IPS-11a (cell line): ENCODE measurements around the gene RWDD3.

Experiments used
- H3K4me3 ChIP-seq: one replicate; pipeline ENCODE4 v1.5.1; 2013; ENCODE audit warnings: low read depth, low read length, control low read depth

The RWDD3 gene

DNA sequence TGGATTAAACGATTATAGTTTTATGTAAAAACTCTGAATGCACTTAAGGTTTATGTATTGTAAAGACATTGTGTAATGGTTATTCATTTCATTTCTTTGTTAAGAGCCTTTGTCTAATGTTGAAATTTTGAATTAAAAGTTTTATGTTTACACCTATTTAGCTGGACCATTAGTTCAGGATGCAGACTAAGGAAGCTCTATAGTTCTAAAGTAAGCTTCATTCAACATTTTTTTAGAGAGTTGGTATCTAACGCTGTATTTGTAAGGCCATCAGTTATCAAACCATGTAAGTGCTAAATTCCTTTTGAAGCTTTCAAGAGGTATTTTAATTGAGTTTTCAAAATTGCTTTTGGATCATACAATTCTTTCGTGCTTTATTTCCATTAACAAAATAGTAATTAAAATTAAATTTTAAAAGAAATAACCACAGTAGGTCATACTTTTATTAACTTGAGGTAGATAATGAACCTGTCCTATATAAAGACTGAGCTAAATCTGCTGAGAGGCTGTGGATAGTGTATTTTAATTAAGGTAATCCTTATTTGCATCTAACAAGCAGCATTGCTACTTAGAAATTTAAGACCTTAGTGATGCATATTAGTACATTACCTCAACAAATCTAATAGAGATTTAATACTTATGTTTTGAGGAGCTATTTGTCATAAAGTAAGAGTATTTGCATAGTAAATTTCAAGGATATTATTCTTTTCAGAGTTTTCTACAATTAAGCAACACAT is 47.9 kb downstream of the RWDD3 start:
- H3K4me3 ChIP-seq = no peak overlapping the region

DNA sequence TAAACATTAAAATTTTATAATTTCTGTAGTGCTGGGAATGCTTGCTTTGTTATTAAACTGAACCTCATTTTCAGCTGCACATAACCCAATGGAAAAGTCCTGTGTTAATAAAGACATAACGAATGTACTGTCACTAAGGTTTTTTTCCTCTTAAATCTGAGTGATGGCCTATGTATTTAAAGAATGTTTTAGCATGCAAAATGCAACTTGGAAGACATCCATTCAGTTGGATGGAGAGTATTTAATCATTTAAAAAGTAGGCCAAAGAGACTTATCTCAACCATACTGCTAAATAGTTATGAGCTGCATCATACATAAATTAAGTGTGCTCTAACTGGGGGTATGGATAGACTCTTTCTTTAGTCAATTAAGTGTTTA is 48.5 kb downstream of the RWDD3 start:
- H3K4me3 ChIP-seq = no peak overlapping the region

DNA sequence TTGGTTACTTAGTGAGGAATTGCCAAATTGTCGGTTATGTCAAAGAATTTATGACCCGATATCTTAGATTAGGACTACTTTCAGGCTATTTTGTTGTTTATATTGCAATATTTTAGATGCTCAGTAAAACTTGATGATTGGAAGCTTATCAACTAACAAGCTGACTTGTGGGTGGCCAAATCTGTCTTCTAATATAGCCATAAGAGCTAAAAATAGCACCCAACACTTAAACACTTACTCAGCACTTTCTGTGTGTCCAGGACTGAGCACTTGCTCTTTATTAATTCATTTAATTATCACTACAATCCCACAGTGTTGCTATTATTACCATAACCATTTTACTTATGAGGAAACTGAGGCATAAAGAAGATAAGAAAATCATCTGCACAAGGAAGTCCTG is 50.4 kb downstream of the RWDD3 start:
- H3K4me3 ChIP-seq = no peak overlapping the region

GRCh38 chr1:95286479-95286878 is 52.5 kb downstream of the RWDD3 start:
- no peak overlapping the region for H3K4me3 ChIP-seq

DNA sequence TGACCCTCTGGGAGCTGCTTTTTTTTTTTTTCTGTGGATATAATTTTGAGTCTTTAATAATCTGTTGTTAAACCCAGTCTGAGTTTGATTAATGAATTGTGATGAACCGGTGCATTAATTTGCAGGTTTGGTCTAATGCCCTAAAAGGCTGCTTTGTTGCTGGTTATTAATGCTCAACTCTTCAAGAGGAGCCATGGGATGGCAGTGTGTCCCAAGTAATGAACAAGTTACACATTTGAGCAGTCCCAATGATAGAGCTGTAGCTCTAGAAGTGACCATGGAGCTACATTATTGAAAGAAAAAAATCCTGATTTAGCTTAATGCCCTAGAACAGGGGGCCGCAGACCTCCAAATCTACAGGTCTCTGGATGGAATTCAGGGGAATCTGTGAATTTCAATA is 53.1 kb downstream of the RWDD3 start:
- H3K4me3 ChIP-seq = no peak overlapping the region

GRCh38 chr1:95287825-95288224 is 53.8 kb downstream of the RWDD3 start:
- no peak overlapping the region for H3K4me3 ChIP-seq
